HepG2 (cell line): ENCODE data around the gene KAZN. TPM values are rescaled to one million over a fixed set of nuclear protein-coding genes. Genes with fewer than 3 reads are reported as not detected.

ENCODE experiments used
- CEBPZ ChIP-seq: IDR thresholded peaks from 2 replicates; pipeline ENCODE4 v1.6.1; 2012; ENCODE audit warnings: low read length, improper control_type of control experiment
- DNMT3B ChIP-seq: conservative IDR thresholded peaks from 2 replicates; pipeline ENCODE4 v1.6.1; 2016; ENCODE audit warnings: missing biosample characterization, control low read depth
- EZH2 ChIP-seq: conservative IDR thresholded peaks from 2 replicates; pipeline ENCODE4 v1.6.1; 2012; ENCODE audit warnings: mild to moderate bottlenecking, low read depth, low read length, moderate library complexity
- FIP1L1 ChIP-seq: fragments of 200-400 bp; formaldehyde crosslinking; IDR thresholded peaks from 2 replicates; pipeline ENCODE4 v1.6.1; 2018; ENCODE audit warnings: low read depth, mild to moderate bottlenecking, low read length, moderate library complexity, borderline replicate concordance; ENCODE audit not compliant: insufficient read depth
- NFYB ChIP-seq: sonication (generic); formaldehyde crosslinking; IDR thresholded peaks from 2 replicates; pipeline ENCODE4 v1.4.0; 2020; ENCODE audit warnings: missing genetic modification reagents
- PPARG ChIP-seq: conservative IDR thresholded peaks from 2 replicates; pipeline ENCODE4 v1.6.1; 2016; ENCODE audit warnings: missing biosample characterization, missing genetic modification reagents
- RNF219 ChIP-seq: sonication (generic); formaldehyde crosslinking; IDR thresholded peaks from 2 replicates; pipeline ENCODE4 v1.5.0; 2020; ENCODE audit warnings: mild to moderate bottlenecking, missing genetic modification reagents
- SKI ChIP-seq: fragments of 450-650 bp; IDR thresholded peaks from one replicate; pipeline ENCODE4 v1.6.1; 2018; ENCODE audit warnings: mild to moderate bottlenecking; ENCODE audit not compliant: partially characterized antibody
- TEAD3 ChIP-seq: optimal IDR thresholded peaks from 2 replicates; pipeline ENCODE3; 2016; ENCODE audit warnings: borderline replicate concordance
- TMF1 ChIP-seq: sonication (generic); formaldehyde crosslinking; IDR thresholded peaks from 2 replicates; pipeline ENCODE4 v1.8.1; 2022; ENCODE audit warnings: low read depth, missing genetic modification reagents
- XBP1 ChIP-seq: sonication (generic); formaldehyde crosslinking; IDR thresholded peaks from 2 replicates; pipeline ENCODE4 v1.5.0; 2020; ENCODE audit warnings: missing genetic modification reagents
- ZNF296 ChIP-seq: sonication (generic); formaldehyde crosslinking; conservative IDR thresholded peaks from 2 replicates; pipeline ENCODE4 v1.5.0; 2020; ENCODE audit warnings: mild to moderate bottlenecking, missing genetic modification reagents
- ZNF782 ChIP-seq: sonication (generic); formaldehyde crosslinking; IDR thresholded peaks from 2 replicates; pipeline ENCODE4 v1.4.0; 2020; ENCODE audit warnings: missing genetic modification reagents, mild to moderate bottlenecking, borderline replicate concordance
- ZNF792 ChIP-seq: IDR thresholded peaks from 2 replicates; pipeline ENCODE4 v1.6.1; 2016
- ZSCAN20 ChIP-seq: sonication (generic); formaldehyde crosslinking; IDR thresholded peaks from 2 replicates; pipeline ENCODE4 v1.4.0; 2020; ENCODE audit warnings: missing genetic modification reagents, mild to moderate bottlenecking, borderline replicate concordance
- polyA plus RNA-seq, 8 experiments: library from polyadenylated mRNA; depleted of rRNA in 3 of 8; stranded (reverse) in 7 of 8; unstranded in 1 of 8; fragments of >200 nt; fragmentation: Illumina TruSeq in 4 of 8; extraction: Trizol in 4 of 8; gene quantifications; 2 replicates each; pipeline versions ENCODE4 v1.2.1 to v1.2.3, GENCODE V29; 2011 to 2016; ENCODE audit warnings: low read depth in 4 of 8, missing spikeins in 1 of 8, mixed read lengths in 1 of 8; ENCODE audit not compliant: insufficient read depth in 1 of 8
- total RNA-seq, 5 experiments: library from RNA; depleted of rRNA; stranded (reverse); fragments of >200 nt; fragmentation: Illumina TruSeq; extraction: Trizol; gene quantifications; 2 replicates each; pipeline ENCODE4 v1.2.3, GENCODE V29; 2016; ENCODE audit warnings: low read depth in 1 of 5
- TF ChIP-seq, protein P1 (sequence below): sonication (generic); formaldehyde crosslinking; IDR thresholded peaks from 2 replicates; pipeline ENCODE4 v1.8.1; 2023; ENCODE audit warnings: missing genetic modification reagents, inconsistent platforms, borderline replicate concordance
- TF ChIP-seq, protein P2 (sequence below): sonication (generic); formaldehyde crosslinking; IDR thresholded peaks from 2 replicates; pipeline ENCODE4 v1.4.0; 2020; ENCODE audit warnings: mild to moderate bottlenecking, missing genetic modification reagents
- TF ChIP-seq, protein P3 (sequence below): sonication (generic); formaldehyde crosslinking; IDR thresholded peaks from 2 replicates; pipeline ENCODE4 v1.4.0; 2020; ENCODE audit warnings: missing genetic modification reagents, borderline replicate concordance

KAZN gene
- total and polyA plus RNA-seq, 2 of the 13 experiments (the other 11 are each of a cell fraction or from before 2014, with no cell fraction given), result 10.4 to 13.5 TPM

- TF ChIP-seq, protein P1, sequence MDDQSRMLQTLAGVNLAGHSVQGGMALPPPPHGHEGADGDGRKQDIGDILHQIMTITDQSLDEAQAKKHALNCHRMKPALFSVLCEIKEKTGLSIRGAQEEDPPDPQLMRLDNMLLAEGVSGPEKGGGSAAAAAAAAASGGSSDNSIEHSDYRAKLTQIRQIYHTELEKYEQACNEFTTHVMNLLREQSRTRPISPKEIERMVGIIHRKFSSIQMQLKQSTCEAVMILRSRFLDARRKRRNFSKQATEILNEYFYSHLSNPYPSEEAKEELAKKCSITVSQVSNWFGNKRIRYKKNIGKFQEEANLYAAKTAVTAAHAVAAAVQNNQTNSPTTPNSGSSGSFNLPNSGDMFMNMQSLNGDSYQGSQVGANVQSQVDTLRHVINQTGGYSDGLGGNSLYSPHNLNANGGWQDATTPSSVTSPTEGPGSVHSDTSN (CRISPR knock-in tag), result no peak
- TF ChIP-seq RNF219 (CRISPR knock-in tag) (no peak), PPARG (CRISPR knock-in tag) (peak; percentile 95), ZNF296 (no peak), DNMT3B (CRISPR knock-in tag) (no peak), FIP1L1 (no peak), ZNF792 (CRISPR knock-in tag) (peak; percentile 88), CEBPZ (no peak), EZH2 (no peak), ZNF782 (CRISPR knock-in tag) (peak; percentile 63), TMF1 (no peak), XBP1 (CRISPR knock-in tag) (no peak), ZSCAN20 (CRISPR knock-in tag) (no peak), NFYB (CRISPR knock-in tag) (no peak), SKI (peak; percentile 69), TEAD3 (CRISPR knock-in tag) (peak; percentile 86)
- TF ChIP-seq, protein P2, sequence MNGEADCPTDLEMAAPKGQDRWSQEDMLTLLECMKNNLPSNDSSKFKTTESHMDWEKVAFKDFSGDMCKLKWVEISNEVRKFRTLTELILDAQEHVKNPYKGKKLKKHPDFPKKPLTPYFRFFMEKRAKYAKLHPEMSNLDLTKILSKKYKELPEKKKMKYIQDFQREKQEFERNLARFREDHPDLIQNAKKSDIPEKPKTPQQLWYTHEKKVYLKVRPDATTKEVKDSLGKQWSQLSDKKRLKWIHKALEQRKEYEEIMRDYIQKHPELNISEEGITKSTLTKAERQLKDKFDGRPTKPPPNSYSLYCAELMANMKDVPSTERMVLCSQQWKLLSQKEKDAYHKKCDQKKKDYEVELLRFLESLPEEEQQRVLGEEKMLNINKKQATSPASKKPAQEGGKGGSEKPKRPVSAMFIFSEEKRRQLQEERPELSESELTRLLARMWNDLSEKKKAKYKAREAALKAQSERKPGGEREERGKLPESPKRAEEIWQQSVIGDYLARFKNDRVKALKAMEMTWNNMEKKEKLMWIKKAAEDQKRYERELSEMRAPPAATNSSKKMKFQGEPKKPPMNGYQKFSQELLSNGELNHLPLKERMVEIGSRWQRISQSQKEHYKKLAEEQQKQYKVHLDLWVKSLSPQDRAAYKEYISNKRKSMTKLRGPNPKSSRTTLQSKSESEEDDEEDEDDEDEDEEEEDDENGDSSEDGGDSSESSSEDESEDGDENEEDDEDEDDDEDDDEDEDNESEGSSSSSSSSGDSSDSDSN (CRISPR knock-in tag), result peak; percentile 67
- TF ChIP-seq, protein P3, sequence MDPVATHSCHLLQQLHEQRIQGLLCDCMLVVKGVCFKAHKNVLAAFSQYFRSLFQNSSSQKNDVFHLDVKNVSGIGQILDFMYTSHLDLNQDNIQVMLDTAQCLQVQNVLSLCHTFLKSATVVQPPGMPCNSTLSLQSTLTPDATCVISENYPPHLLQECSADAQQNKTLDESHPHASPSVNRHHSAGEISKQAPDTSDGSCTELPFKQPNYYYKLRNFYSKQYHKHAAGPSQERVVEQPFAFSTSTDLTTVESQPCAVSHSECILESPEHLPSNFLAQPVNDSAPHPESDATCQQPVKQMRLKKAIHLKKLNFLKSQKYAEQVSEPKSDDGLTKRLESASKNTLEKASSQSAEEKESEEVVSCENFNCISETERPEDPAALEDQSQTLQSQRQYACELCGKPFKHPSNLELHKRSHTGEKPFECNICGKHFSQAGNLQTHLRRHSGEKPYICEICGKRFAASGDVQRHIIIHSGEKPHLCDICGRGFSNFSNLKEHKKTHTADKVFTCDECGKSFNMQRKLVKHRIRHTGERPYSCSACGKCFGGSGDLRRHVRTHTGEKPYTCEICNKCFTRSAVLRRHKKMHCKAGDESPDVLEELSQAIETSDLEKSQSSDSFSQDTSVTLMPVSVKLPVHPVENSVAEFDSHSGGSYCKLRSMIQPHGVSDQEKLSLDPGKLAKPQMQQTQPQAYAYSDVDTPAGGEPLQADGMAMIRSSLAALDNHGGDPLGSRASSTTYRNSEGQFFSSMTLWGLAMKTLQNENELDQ (CRISPR knock-in tag), result 0 out of 2 replicates have a peak, but pooled peaks have one; percentile 40
Measured at GRCh38 chr1:14952626-14953314, 354.3 kb downstream of the KAZN start (continued).
